CD14-positive monocyte (primary cell): Measurements from ENCODE around the gene MYL10. TPM values are rescaled to one million over a fixed set of nuclear protein-coding genes. Genes with fewer than 3 reads are reported as not detected.
A peak's percentile ranks its signal among the peaks of the same experiment; 100 is the strongest.

Source experiments
- DNase-seq, 3 donors: peaks; one replicate each; pipeline ENCODE4 v3.0.0-alpha.2; 2011 to 2022
- H2AFZ ChIP-seq: 2 replicates; pipeline ENCODE4 v1.6.0; 2012; ENCODE audit warnings: mild to moderate bottlenecking, low read depth, low read length, inconsistent platforms; ENCODE audit not compliant: insufficient read depth, poor library complexity, severe bottlenecking
- H3K27ac ChIP-seq, 2 donors: 1 replicate in 1 of 2; 2 replicates in 1 of 2; pipeline ENCODE4 v1.5.1; 2012 to 2013; ENCODE audit warnings: low read length in 2 of 2, control low read depth in 1 of 2, inconsistent platforms in 1 of 2, low read depth in 1 of 2, mild to moderate bottlenecking in 1 of 2
- H3K27me3 ChIP-seq, 2 donors: one replicate each; pipeline versions ENCODE4 v1.6.0 to v1.6.1; 2011 to 2013; ENCODE audit warnings: low read length in 2 of 2; ENCODE audit not compliant: control insufficient read depth in 2 of 2, insufficient read depth in 2 of 2
- H3K36me3 ChIP-seq, 2 donors: replicated peaks in 1 of 2; 1 replicate in 1 of 2; 2 replicates in 1 of 2; pipeline versions ENCODE4 v1.5.1 to v1.6.1; 2012 to 2013; ENCODE audit warnings: low read length in 2 of 2, control low read depth in 1 of 2, inconsistent platforms in 1 of 2, mild to moderate bottlenecking in 1 of 2; ENCODE audit not compliant: insufficient read depth in 2 of 2, control insufficient read depth in 1 of 2
- H3K4me1 ChIP-seq, 2 donors: 1 replicate in 1 of 2; 2 replicates in 1 of 2; pipeline versions ENCODE4 v1.5.1 to v1.6.1; 2012 to 2013; ENCODE audit warnings: low read length in 2 of 2, control low read depth in 1 of 2, inconsistent platforms in 1 of 2, mild to moderate bottlenecking in 1 of 2, moderate library complexity in 1 of 2; ENCODE audit not compliant: insufficient read depth in 2 of 2, control insufficient read depth in 1 of 2
- H3K4me2 ChIP-seq: replicated peaks from 2 replicates; pipeline ENCODE3; 2012; ENCODE audit warnings: low read length, moderate library complexity, mild to moderate bottlenecking; ENCODE audit not compliant: poor library complexity, severe bottlenecking; ENCODE audit errors: extremely low read depth
- H3K4me3 ChIP-seq, 3 experiments: fragments of 200-600 bp in 1 of 3; sonication (generic) in 1 of 3; replicated peaks in 1 of 3; 1 replicate in 2 of 3; 2 replicates in 1 of 3; pipeline ENCODE4 v1.5.1; 2011 to 2013; ENCODE audit warnings: low read length in 3 of 3, mild to moderate bottlenecking in 3 of 3, control low read depth in 2 of 3, low read depth in 2 of 3, inconsistent platforms in 1 of 3, moderate library complexity in 1 of 3
- H3K79me2 ChIP-seq: 2 replicates; pipeline ENCODE4 v1.6.0; 2012; ENCODE audit warnings: mild to moderate bottlenecking, control low read depth, inconsistent platforms, low read length, moderate library complexity; ENCODE audit not compliant: insufficient read depth
- H3K9ac ChIP-seq: 2 replicates; pipeline ENCODE4 v1.6.0; 2017; ENCODE audit warnings: low read length, mild to moderate bottlenecking; ENCODE audit not compliant: insufficient read depth, poor library complexity, severe bottlenecking
- H3K9me3 ChIP-seq, 2 donors: replicated peaks in 1 of 2; 1 replicate in 1 of 2; 2 replicates in 1 of 2; pipeline versions ENCODE4 v1.5.1 to v1.6.1; 2012 to 2013; ENCODE audit warnings: low read length in 2 of 2, control low read depth in 1 of 2; ENCODE audit not compliant: control insufficient read depth in 1 of 2, insufficient read depth in 1 of 2
- H4K20me1 ChIP-seq: 2 replicates; pipeline ENCODE4 v1.6.0; 2012; ENCODE audit warnings: mild to moderate bottlenecking, low read length, control low read depth, moderate library complexity; ENCODE audit not compliant: insufficient read depth
- H3K27ac Mint-ChIP-seq, 7 donors: one replicate each; pipeline ENCODE4 v1.8.0; 2020; ENCODE audit warnings: mild to moderate bottlenecking in 7 of 7, mixed read lengths in 7 of 7, moderate library complexity in 6 of 7, inconsistent platforms in 2 of 7
- H3K27me3 Mint-ChIP-seq, 3 donors: one replicate each; pipeline ENCODE4 v1.8.0; 2021 to 2022; ENCODE audit warnings: low read depth in 3 of 3, mild to moderate bottlenecking in 3 of 3, mixed read lengths in 3 of 3, moderate library complexity in 3 of 3, inconsistent platforms in 1 of 3
- H3K36me3 Mint-ChIP-seq, 2 donors: one replicate each; pipeline ENCODE4 v1.8.0; 2020; ENCODE audit warnings: mixed read lengths in 2 of 2, inconsistent platforms in 1 of 2, mild to moderate bottlenecking in 1 of 2
- H3K4me1 Mint-ChIP-seq: one replicate; pipeline ENCODE4 v1.8.0; 2020; ENCODE audit warnings: mild to moderate bottlenecking, mixed read lengths
- H3K4me3 Mint-ChIP-seq, 2 donors: one replicate each; pipeline ENCODE4 v1.8.0; 2020; ENCODE audit warnings: mild to moderate bottlenecking in 2 of 2, mixed read lengths in 2 of 2, moderate library complexity in 1 of 2
- H3K9me3 Mint-ChIP-seq, 7 donors: one replicate each; pipeline ENCODE4 v1.8.0; 2020 to 2022; ENCODE audit warnings: mixed read lengths in 7 of 7, mild to moderate bottlenecking in 6 of 7, moderate library complexity in 6 of 7, inconsistent platforms in 2 of 7
- WGBS: methylation state at CpG from one replicate; pipeline ENCODE4 v1.1.5; 2013; ENCODE audit warnings: missing lambda C conversion rate; ENCODE audit not compliant: insufficient coverage; 5-methylcytosine and 5-hydroxymethylcytosine counted together
- intact Hi-C, 2 donors: fragments of 100-400 bp; cut with micrococcal nuclease; formaldehyde crosslinking; loops; one replicate each; pipeline versions ENCODE4 v1.15.0 to v1.15.1; 2023
- polyA plus RNA-seq, 3 donors: library from polyadenylated mRNA; depleted of rRNA in 1 of 3; unstranded in 2 of 3; stranded (reverse) in 1 of 3; fragments of 300-500 nt in 2 of 3; fragments of >200 nt in 1 of 3; fragmentation: Illumina TruSeq in 2 of 3; gene quantifications; 1 replicate in 2 of 3; 2 replicates in 1 of 3; pipeline ENCODE4 v1.2.3, GENCODE V29; 2012 to 2021
- TF ChIP-seq, protein P1 (sequence below): fragments of 200-600 bp; IDR thresholded peaks from one replicate; pipeline ENCODE4 v1.8.0; 2022; ENCODE audit warnings: antibody characterized with exemption, mild to moderate bottlenecking

The MYL10 gene
- polyA plus RNA-seq, 3 donors: not detected

DNA sequence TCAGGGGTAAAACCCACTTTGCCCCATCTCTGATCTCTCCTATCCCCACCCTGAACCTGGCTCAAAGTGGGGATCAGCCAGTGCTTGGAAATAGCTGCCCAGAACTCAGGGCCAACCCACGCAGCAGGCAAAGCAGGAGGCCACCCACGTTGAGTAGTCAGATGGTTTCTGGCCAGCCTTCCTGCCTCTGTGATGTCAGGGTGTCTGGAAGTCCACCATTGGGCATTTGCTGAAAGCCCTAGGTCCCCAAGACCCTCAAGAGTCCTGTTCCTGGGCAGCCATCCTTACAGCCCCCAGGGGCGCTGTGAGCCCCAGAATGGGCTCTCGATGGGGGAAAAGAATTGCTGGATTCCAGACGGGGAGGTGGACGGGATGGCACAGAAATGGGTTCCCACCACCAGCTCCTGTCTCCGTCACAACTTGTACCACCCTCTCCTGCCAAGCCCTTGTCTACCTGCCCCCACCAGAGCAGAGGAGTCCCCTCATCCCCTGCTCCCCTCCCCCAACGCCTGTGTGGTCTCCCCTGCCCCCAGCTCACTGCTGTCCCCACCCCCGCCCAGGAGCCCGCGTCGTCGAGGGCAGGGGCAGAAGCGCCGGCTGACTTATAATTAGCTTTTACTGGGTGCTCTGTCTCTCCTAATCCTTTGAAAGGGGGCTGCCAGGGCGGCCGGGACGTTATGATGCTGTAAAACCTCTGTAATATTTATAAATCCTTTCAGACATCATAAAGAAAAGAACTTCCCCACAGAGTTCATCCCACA is 3.9 kb downstream of the MYL10 start:
- Histone ChIP-seq H3K4me2 (no peak overlapping the region), H3K27me3 (peaks cover 0 to 7% of the 10 kb centered on the region in 2 donors), H4K20me1 (no peaks in the 10 kb centered on the region), H3K4me3 (no peak overlapping the region), H3K27ac (no peak overlapping the region), H2AFZ (no peak overlapping the region), H3K9ac (no peak overlapping the region), H3K9me3 (no peaks in the 10 kb centered on the region), H3K79me2 (no peaks in the 10 kb centered on the region), H3K36me3 (no peaks in the 10 kb centered on the region), H3K4me1 (no peaks in the 10 kb centered on the region)
- TF ChIP-seq, protein P1, sequence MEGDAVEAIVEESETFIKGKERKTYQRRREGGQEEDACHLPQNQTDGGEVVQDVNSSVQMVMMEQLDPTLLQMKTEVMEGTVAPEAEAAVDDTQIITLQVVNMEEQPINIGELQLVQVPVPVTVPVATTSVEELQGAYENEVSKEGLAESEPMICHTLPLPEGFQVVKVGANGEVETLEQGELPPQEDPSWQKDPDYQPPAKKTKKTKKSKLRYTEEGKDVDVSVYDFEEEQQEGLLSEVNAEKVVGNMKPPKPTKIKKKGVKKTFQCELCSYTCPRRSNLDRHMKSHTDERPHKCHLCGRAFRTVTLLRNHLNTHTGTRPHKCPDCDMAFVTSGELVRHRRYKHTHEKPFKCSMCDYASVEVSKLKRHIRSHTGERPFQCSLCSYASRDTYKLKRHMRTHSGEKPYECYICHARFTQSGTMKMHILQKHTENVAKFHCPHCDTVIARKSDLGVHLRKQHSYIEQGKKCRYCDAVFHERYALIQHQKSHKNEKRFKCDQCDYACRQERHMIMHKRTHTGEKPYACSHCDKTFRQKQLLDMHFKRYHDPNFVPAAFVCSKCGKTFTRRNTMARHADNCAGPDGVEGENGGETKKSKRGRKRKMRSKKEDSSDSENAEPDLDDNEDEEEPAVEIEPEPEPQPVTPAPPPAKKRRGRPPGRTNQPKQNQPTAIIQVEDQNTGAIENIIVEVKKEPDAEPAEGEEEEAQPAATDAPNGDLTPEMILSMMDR: no peak
- WGBS: 18% methylated on average over 9 of the region's 18 CpGs
- Mint-ChIP-seq H3K4me1 (no peaks in the 10 kb centered on the region), H3K4me3 (peak overlapping the region in 1 of 2 donors; percentile 37), H3K9me3 (peaks cover 0 to 4% (median 0%) of the 10 kb centered on the region in 7 donors), H3K27me3 (peaks cover 18 to 29% (median 29%) of the 10 kb centered on the region in 3 donors), H3K27ac (no peak overlapping the region), H3K36me3 (no peaks in the 10 kb centered on the region)
- intact Hi-C loops: no loop called here
- no peak for DNase-seq

DNA sequence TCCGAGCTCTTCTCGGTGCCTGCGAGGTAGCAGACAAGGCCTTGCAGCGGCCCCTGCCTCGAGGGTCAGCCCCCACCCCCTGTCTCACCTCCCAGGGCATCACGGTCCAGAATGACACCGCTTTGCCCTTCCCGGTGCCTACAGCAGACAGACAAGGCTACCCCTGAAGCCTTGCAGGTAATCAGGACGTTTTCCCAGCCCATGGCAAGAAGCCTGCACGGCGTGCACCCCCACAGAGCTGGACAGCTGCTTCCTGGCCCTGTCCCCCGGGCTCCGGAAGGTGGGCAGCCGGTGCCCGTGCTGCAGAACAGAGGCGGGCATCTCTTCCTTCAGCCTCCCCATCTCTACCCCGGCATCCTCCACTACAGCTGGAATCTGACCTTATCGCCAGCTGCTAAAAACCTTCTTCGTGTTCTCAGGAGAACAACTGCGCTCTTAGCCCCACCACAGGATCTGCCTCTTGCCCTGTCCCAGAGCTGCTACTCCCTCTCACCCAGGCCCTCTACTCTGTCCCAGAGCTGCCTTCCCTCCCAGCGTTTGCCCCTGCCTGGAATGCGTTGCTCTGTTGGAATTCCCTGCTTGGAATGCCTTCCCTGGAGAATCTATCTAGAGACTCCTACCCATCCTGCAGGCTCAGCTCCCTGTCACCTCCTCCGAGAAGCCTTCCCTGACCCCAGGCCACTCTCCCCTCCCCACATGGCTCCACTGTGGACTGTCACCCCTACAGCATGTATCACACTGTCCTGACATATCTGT is 4.7 kb downstream of the MYL10 start:
- 77% methylated on average over 23 of the region's 23 CpGs for WGBS
- Mint-ChIP-seq H3K4me1 (no peaks in the 10 kb centered on the region), H3K27ac (peak overlapping the region in 2 of 7 donors; percentile 48 to 64), H3K27me3 (peaks cover 18 to 29% (median 29%) of the 10 kb centered on the region in 3 donors), H3K4me3 (peak overlapping the region in 1 of 2 donors; percentile 37), H3K9me3 (peaks cover 0 to 4% (median 0%) of the 10 kb centered on the region in 7 donors), H3K36me3 (no peaks in the 10 kb centered on the region)
- TF ChIP-seq, protein P1: no peak
- intact Hi-C loops: no loop called here
- Histone ChIP-seq H4K20me1 (no peaks in the 10 kb centered on the region), H3K79me2 (no peaks in the 10 kb centered on the region), H3K4me1 (no peaks in the 10 kb centered on the region), H3K4me2 (no peak overlapping the region), H3K27ac (no peak overlapping the region), H3K4me3 (no peak overlapping the region), H3K27me3 (peaks cover 0 to 7% of the 10 kb centered on the region in 2 donors), H2AFZ (no peak overlapping the region), H3K36me3 (no peaks in the 10 kb centered on the region), H3K9me3 (no peaks in the 10 kb centered on the region), H3K9ac (no peak overlapping the region)
- DNase-seq: no peak
